GM03348 (cell line): Measurements from ENCODE around the gene YPEL4.

ENCODE experiments used
- DNase-seq: peaks from one replicate; pipeline ENCODE4 v3.0.0; 2012; ENCODE audit warnings: low spot score

Gene YPEL4

GRCh38 chr11:57650739-57651090, 1.0 kb upstream of the YPEL4 start:
- DNase-seq: no peak

- peak; percentile 45 for DNase-seq
Measured at GRCh38 chr11:57648801-57649735, 644 bp downstream of the YPEL4 start.

GRCh38 chr11:57647960-57648800, 1.5 kb downstream of the YPEL4 start:
- DNase-seq: peak; percentile 16

- DNase-seq: no peak
Measured at GRCh38 chr11:57647372-57647771, 2.3 kb downstream of the YPEL4 start.

- DNase-seq: no peak
Measured at GRCh38 chr11:57646799-57647303, 2.9 kb downstream of the YPEL4 start.

- no peak for DNase-seq
Measured at GRCh38 chr11:57646194-57646798, 3.4 kb downstream of the YPEL4 start.

GRCh38 chr11:57645689-57646085, 4.0 kb downstream of the YPEL4 start:
- DNase-seq: no peak

GRCh38 chr11:57644748-57645688, 4.7 kb downstream of the YPEL4 start:
- DNase-seq: peak; percentile 85

GRCh38 chr11:57643802-57644201, 5.9 kb downstream of the YPEL4 start:
- no peak for DNase-seq

GRCh38 chr11:57641011-57641807, 8.5 kb downstream of the YPEL4 start:
- peak; percentile 77 for DNase-seq

- no peak for DNase-seq
Measured at GRCh38 chr11:57640068-57640800, 9.5 kb downstream of the YPEL4 start.

- DNase-seq: peak; percentile 44
Measured at GRCh38 chr11:57639321-57640067, 10.2 kb downstream of the YPEL4 start.

- peak; percentile 43 for DNase-seq
Measured at GRCh38 chr11:57638811-57639320, 10.8 kb downstream of the YPEL4 start.

- peak; percentile 99 for DNase-seq
Measured at GRCh38 chr11:57638005-57638781, 11.5 kb downstream of the YPEL4 start.

GRCh38 chr11:57637626-57638004, 12.1 kb downstream of the YPEL4 start:
- peak; percentile 37 for DNase-seq

- no peak for DNase-seq
Measured at GRCh38 chr11:57635246-57635645, 14.5 kb downstream of the YPEL4 start.

GRCh38 chr11:57634311-57634710, 15.4 kb downstream of the YPEL4 start:
- no peak for DNase-seq
